HFF-Myc (cell line): ENCODE measurements around the gene MLKL.

Experiments used
- DNase-seq: peaks from one replicate; pipeline ENCODE4 v3.0.0-alpha.2; 2011; ENCODE audit warnings: low read depth; ENCODE audit errors: extremely low read depth
- H3K4me3 ChIP-seq: replicated peaks from 2 replicates; pipeline ENCODE4 v1.5.1; 2011; ENCODE audit warnings: low read depth, mild to moderate bottlenecking, control low read depth, low read length
- TF ChIP-seq, protein P1 (sequence below): IDR thresholded peaks from 2 replicates; pipeline ENCODE4 v1.5.1; 2012; ENCODE audit warnings: mild to moderate bottlenecking, low read depth, low read length, control low read depth; ENCODE audit errors: missing control alignments

Gene MLKL

DNA sequence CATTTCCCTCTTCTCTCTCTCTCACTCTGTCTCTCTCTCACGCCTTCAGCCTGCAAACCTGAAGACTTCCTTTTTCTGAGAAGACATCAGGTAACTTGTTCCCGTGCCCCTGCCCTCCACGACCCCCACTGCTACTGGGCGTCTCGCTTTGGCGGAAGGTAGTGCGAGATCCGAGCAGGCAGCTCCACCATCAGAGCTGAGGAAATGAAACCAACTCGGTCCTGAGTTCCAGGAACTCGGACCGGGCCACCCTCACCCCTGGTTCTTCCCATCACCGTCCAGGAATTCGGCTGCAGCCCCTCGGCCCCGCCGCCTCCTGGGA lies 585 bp downstream of the MLKL start:
- TF ChIP-seq, protein P1, sequence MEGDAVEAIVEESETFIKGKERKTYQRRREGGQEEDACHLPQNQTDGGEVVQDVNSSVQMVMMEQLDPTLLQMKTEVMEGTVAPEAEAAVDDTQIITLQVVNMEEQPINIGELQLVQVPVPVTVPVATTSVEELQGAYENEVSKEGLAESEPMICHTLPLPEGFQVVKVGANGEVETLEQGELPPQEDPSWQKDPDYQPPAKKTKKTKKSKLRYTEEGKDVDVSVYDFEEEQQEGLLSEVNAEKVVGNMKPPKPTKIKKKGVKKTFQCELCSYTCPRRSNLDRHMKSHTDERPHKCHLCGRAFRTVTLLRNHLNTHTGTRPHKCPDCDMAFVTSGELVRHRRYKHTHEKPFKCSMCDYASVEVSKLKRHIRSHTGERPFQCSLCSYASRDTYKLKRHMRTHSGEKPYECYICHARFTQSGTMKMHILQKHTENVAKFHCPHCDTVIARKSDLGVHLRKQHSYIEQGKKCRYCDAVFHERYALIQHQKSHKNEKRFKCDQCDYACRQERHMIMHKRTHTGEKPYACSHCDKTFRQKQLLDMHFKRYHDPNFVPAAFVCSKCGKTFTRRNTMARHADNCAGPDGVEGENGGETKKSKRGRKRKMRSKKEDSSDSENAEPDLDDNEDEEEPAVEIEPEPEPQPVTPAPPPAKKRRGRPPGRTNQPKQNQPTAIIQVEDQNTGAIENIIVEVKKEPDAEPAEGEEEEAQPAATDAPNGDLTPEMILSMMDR = no peak
- no peak for DNase-seq
- H3K4me3 ChIP-seq = peak overlapping the region; percentile 89

DNA sequence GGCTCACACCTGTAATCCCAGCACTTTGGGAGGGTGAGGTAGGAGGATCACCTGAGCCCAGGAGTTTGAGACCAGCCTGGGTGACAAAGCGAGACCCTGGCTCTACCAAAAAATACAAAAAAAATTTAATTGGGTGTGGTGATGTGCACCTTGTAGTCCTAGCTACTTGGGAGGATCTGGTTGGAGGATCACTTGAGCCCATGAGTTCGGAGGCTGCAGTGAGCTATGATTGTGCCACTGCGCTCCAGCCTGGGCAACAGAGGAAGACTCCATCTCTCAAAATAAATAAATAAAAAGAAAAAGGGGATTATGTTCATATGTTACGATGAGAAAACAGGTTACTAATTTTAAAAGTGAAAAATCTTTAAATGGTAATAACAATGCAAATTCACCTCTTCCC lies 996 bp downstream of the MLKL start:
- TF ChIP-seq, protein P1 = no peak
- peak overlapping the region; percentile 89 for H3K4me3 ChIP-seq

DNA sequence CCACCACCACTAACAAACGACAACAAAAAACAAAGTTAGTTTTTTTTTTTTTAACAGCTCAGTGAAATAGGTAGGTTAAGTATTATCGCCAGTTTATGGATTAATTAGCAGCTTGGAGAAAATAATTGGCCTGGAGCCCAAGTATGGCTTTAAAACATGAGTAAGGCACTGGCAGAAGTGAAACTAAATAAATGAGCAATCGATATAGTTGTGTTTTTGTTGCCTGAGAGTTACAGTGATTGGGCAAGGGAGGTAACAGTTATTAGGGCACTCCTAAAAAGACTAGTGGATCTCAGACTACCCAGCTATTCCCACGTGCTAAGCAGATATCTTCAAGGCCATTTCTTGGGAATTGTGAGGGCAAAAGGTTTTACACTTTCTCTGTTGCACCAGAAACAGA lies 2.4 kb downstream of the MLKL start:
- DNase-seq = no peak
- TF ChIP-seq, protein P1 = no peak
- H3K4me3 ChIP-seq = peak overlapping the region; percentile 5; the same call in 1 of the 2 replicates

More for the DNA sequence above, 996 bp downstream of the MLKL start:
- no peak for DNase-seq

DNA sequence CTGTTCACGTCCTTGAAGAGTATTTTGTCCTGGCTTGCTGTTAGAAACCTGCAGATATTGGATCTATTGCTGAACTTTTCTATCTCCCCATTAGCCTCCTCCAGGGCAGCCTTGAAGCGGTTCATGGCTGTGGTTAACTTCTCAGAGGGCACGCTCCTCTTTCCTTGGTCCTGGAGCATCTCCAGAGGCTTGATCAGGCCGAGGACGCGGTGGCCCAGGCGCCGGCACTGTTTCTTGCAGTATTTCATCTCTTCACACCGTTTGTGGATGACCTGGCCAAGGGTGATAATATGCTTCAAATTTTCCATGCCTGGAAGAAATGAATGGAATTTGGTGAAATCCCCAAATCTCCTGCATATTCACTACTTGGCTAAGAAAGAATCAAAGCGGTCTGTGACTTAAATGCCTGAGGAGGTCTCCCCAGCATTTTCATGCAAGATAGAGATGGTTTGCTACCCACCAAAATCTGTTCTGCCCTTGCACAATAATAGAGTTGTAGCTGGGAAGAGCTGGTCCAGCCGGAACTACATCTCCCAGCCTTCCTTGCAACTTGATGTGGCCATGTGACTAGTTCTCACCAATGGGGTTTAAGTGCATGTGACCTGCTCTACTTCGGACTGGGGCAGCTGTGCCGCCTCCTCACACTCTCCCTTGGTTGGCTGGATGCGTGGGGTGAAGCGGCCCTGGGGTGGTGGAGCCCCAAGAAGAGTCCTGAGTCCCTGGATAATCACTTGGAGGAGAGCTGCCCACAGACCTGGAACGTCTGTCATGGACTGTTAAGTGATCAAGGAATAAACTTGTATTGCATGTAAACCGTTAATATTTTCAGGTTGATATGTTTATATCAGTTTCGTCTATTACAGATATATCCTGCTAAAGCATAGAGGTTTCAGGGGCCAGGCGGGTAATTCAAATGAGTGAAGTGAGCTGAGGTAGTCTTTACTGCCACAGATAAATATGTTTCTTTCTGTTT lies 4.9 kb downstream of the MLKL start:
- DNase-seq = peak; percentile 81
- TF ChIP-seq, protein P1 = no peak
- peak overlapping the region; percentile 28 for H3K4me3 ChIP-seq

DNA sequence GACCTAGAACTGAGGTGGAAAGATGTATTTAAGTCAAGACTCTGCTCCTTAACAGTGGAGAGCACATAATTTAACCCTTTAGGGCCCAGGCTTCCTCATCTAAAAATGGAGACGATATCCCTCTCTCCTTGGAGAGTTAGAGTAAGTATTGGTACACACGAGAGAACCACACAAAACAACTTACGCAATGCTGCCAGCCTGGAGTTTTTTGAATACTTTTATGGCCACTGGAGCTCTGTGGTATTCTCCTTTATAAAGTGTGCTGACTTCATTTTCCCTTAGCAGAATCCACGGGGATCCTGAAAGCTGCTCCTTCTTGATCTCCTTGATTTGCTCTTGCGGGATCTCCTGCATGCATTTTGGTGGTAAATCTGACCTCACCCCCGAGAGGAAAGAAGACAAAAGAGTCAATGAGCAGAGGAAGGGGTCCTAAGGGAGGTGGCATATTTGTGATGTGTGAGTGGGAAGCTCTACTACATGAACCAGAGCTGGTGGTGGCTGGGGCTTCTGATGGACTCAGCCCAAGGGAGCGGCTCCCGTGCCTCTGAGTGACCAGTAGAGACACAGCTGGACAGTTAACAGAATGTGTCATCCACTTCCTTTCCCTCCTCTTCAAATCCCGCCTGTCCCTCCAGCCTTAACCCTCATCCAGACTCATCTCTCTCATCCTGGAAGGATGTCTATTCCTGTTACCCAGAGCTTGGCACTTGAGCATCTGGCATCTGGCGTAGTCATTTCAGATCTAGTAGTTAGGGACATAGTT lies 9.4 kb downstream of the MLKL start:
- no peak overlapping the region for H3K4me3 ChIP-seq
- TF ChIP-seq, protein P1 = no peak
- no peak for DNase-seq

DNA sequence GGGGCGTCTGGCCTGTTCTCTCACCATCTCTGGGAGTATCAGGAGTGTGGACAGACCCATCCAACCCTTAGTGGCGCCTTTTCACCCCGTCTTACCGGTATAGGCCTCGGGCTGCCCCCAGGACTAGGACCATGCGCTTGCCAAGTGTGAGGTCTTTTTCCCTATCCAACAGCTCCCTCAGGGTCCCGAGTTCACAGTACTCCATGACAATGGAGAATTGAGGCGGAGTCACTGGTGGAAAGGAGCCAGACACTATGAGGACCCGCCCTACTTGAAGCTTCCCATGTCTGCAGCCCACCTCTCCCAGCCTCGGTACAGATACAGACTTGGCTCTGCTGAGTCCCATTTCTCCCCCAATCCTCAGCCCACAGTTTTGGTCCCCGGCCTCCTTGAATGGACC lies 18.1 kb downstream of the MLKL start:
- no peak for DNase-seq
- H3K4me3 ChIP-seq = no peak overlapping the region
- TF ChIP-seq, protein P1 = no peak
